ENCODE data around the gene ZNF789.
"Not testable (repeated sequence)": the region's sequence is repeated elsewhere in the genome, so short reads cannot be mapped to it uniquely, and the experiment has no call there.

ZNF789 gene

GRCh38 chr7:99457650-99458493, 14.8 kb upstream of the ZNF789 start:
- no peak for DNase-seq

GRCh38 chr7:99459087-99459486, 13.6 kb upstream of the ZNF789 start:
- DNase-seq = no peak

GRCh38 chr7:99460651-99461050, 12.0 kb upstream of the ZNF789 start:
- DNase-seq = no peak

GRCh38 chr7:99461221-99461620, 11.5 kb upstream of the ZNF789 start:
- DNase-seq = no peak

GRCh38 chr7:99465421-99465768, 7.3 kb upstream of the ZNF789 start:
- no peak for DNase-seq

- no peak for DNase-seq
These were observed 4.3 kb upstream of the ZNF789 start for GRCh38 chr7:99468336-99468918.

GRCh38 chr7:99469381-99470065, 3.2 kb upstream of the ZNF789 start:
- no peak for DNase-seq

- no peak for DNase-seq
These were observed 566 bp downstream of the ZNF789 start for GRCh38 chr7:99473315-99473596.

GRCh38 chr7:99476107-99476506, 3.4 kb downstream of the ZNF789 start:
- DNase-seq = no peak

- DNase-seq = no peak
These were observed 6.1 kb downstream of the ZNF789 start for GRCh38 chr7:99478464-99479440.

- DNase-seq = no peak
These were observed 12.4 kb downstream of the ZNF789 start for GRCh38 chr7:99485094-99485493.

GRCh38 chr7:99489235-99489634, 16.5 kb downstream of the ZNF789 start:
- no peak for DNase-seq

- no peak for DNase-seq
These were observed 18.2 kb downstream of the ZNF789 start for GRCh38 chr7:99490878-99491277.

GRCh38 chr7:99493823-99494222, 21.1 kb downstream of the ZNF789 start:
- DNase-seq = no peak

GRCh38 chr7:99497766-99498545, 25.3 kb downstream of the ZNF789 start:
- DNase-seq = no peak

GRCh38 chr7:99498546-99498944, 25.9 kb downstream of the ZNF789 start:
- no peak for DNase-seq

GRCh38 chr7:99499371-99499720, 26.7 kb downstream of the ZNF789 start:
- DNase-seq = no peak

- DNase-seq = peak; percentile 33 to 96 (median 88)
These were observed 27.3 kb downstream of the ZNF789 start, which contains the start of gene ZNF394 for GRCh38 chr7:99499721-99500636. Gene ZNF394 (minus strand): TSS chr7:99500281. CDS start chr7:99500093, 188 bp downstream.

GRCh38 chr7:99500637-99501009, 27.9 kb downstream of the ZNF789 start:
- no peak for DNase-seq

- DNase-seq = not testable (repeated sequence)
These were observed 28.5 kb downstream of the ZNF789 start for GRCh38 chr7:99501236-99501635.

- DNase-seq = no peak
These were observed 31.6 kb downstream of the ZNF789 start for GRCh38 chr7:99504281-99504602.
